Astrocyte (in vitro differentiated cells and primary cell): Measurements from ENCODE around the gene RNASE9.

Experiments
- EZH2 ChIP-seq: IDR thresholded peaks from 2 replicates; pipeline ENCODE4 v1.6.1; 2012; ENCODE audit warnings: mild to moderate bottlenecking, low read length, inconsistent platforms; ENCODE audit not compliant: insufficient read depth
- TF ChIP-seq, protein P1 (sequence below): IDR thresholded peaks from 2 replicates; pipeline ENCODE4 v1.5.1; 2011; ENCODE audit warnings: low read depth, mild to moderate bottlenecking, inconsistent platforms, low read length, moderate library complexity; ENCODE audit not compliant: insufficient read depth

DNA sequence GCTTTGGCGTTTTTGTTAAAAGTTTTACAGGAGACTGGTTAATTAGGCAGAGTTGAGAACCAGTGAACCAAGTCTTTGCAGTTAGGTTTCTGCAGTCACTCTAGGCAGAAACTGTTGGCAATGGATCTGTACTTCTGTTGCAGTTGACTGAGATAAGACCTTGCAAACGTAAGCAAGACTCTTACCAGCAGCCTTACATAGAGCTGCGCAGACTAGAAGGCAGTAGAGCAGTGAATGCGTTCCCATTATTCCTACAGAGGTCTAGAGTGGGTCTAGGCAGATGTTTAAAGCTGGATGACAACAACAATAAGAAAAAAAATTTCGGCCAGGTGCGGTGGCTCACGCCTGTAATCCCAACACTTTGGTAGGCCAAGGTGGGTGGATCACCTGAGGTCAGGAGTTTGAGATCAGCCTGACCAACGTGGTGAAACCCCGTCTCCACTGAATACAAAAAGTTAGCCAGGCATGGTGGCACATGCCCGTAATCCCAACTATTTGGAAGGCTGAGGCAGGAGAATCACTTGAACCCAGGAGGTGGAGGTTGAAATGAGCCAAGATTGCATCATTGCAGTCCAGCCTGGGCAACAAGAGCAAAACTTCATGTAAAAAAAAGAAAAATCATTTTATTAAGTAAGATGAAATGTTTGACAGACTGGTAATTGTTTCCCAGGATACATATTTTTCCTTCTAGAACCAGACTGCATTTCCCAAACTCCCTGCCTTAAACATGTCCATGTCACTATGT lies 12.3 kb downstream of the RNASE9 start:
- TF ChIP-seq, protein P1, sequence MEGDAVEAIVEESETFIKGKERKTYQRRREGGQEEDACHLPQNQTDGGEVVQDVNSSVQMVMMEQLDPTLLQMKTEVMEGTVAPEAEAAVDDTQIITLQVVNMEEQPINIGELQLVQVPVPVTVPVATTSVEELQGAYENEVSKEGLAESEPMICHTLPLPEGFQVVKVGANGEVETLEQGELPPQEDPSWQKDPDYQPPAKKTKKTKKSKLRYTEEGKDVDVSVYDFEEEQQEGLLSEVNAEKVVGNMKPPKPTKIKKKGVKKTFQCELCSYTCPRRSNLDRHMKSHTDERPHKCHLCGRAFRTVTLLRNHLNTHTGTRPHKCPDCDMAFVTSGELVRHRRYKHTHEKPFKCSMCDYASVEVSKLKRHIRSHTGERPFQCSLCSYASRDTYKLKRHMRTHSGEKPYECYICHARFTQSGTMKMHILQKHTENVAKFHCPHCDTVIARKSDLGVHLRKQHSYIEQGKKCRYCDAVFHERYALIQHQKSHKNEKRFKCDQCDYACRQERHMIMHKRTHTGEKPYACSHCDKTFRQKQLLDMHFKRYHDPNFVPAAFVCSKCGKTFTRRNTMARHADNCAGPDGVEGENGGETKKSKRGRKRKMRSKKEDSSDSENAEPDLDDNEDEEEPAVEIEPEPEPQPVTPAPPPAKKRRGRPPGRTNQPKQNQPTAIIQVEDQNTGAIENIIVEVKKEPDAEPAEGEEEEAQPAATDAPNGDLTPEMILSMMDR, result no peak
- no peak for TF ChIP-seq EZH2
